Tibial artery (tissue), 4 donors: ENCODE data around the gene LRP1B.
"Not testable (repeated sequence)": the region's sequence is repeated elsewhere in the genome, so short reads cannot be mapped to it uniquely, and the experiment has no call there.

Experiments
- DNase-seq, 2 donors: peaks; one replicate each; pipeline ENCODE4 v3.0.0-alpha.2; 2019
- H3K27ac ChIP-seq, 2 donors: fragments of 200-600 bp; sonication (generic) in 1 of 2; 1 replicate in 1 of 2; 2 replicates in 1 of 2; pipeline ENCODE4 v1.5.1; 2018 to 2019; ENCODE audit warnings: mild to moderate bottlenecking in 1 of 2
- H3K27me3 ChIP-seq, 2 donors: fragments of 200-600 bp; sonication (generic) in 1 of 2; one replicate each; pipeline versions ENCODE4 v1.5.1 to v1.6.0; 2016 to 2019
- H3K36me3 ChIP-seq, 3 donors: fragments of 200-600 bp; sonication (generic) in 2 of 3; one replicate each; pipeline ENCODE4 v1.5.1; 2016 to 2019; ENCODE audit warnings: mild to moderate bottlenecking in 2 of 3
- H3K4me1 ChIP-seq, 4 donors: fragments of 200-600 bp; sonication (generic) in 2 of 4; 1 replicate in 3 of 4; 2 replicates in 1 of 4; pipeline ENCODE4 v1.5.1; 2016 to 2019
- H3K4me3 ChIP-seq, 2 donors: fragments of 200-600 bp; sonication (generic) in 1 of 2; 1 replicate in 1 of 2; 2 replicates in 1 of 2; pipeline ENCODE4 v1.5.1; 2018 to 2019; ENCODE audit warnings: mild to moderate bottlenecking in 2 of 2
- H3K9me3 ChIP-seq, 3 donors: fragments of 200-600 bp; sonication (generic) in 1 of 3; one replicate each; pipeline ENCODE4 v1.5.1; 2016 to 2019
- intact Hi-C: fragments of 100-400 bp; cut with DNase I; formaldehyde crosslinking; loops from one replicate; pipeline ENCODE4 v1.15.0; 2023; ENCODE audit warnings: low total_unique reads
- TF ChIP-seq, protein P1 (sequence below), 2 experiments: fragments of 200-600 bp in 1 of 2; fragments of 450-650 bp in 1 of 2; IDR thresholded peaks; one replicate each; pipeline ENCODE4 v1.5.1; 2017 to 2019; ENCODE audit warnings: antibody characterized with exemption in 2 of 2, mild to moderate bottlenecking in 1 of 2, moderate library complexity in 1 of 2

The LRP1B gene

DNA sequence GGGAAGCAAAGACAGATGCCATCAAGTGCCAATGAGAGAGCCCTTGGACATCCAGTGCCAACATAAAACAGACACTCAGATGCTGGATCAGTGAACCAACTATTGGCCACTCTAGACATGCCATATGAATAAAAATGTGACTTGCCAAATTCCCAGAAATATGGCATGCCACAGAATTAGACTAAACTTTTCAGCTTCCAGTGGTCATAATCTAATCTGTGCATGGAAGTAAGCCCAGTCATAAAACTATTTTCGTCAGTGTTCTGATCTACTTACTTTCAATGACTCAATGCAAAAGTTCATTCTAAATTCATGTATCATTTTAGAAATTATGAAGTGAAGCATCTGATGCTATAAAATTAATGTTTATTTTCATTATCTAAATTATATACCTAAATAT, 1844.4 kb downstream of the LRP1B start:
- no peak for DNase-seq
- H3K27me3 ChIP-seq = no peaks in the 10 kb centered on the region
- H3K4me1 ChIP-seq = no peaks in the 10 kb centered on the region
- H3K36me3 ChIP-seq = no peaks in the 10 kb centered on the region
- intact Hi-C loops = no loop called here
- no peak overlapping the region for H3K27ac ChIP-seq
- H3K9me3 ChIP-seq = no peaks in the 10 kb centered on the region
- H3K4me3 ChIP-seq = no peak overlapping the region
- TF ChIP-seq, protein P1, sequence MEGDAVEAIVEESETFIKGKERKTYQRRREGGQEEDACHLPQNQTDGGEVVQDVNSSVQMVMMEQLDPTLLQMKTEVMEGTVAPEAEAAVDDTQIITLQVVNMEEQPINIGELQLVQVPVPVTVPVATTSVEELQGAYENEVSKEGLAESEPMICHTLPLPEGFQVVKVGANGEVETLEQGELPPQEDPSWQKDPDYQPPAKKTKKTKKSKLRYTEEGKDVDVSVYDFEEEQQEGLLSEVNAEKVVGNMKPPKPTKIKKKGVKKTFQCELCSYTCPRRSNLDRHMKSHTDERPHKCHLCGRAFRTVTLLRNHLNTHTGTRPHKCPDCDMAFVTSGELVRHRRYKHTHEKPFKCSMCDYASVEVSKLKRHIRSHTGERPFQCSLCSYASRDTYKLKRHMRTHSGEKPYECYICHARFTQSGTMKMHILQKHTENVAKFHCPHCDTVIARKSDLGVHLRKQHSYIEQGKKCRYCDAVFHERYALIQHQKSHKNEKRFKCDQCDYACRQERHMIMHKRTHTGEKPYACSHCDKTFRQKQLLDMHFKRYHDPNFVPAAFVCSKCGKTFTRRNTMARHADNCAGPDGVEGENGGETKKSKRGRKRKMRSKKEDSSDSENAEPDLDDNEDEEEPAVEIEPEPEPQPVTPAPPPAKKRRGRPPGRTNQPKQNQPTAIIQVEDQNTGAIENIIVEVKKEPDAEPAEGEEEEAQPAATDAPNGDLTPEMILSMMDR (IDR thresholded peaks at IDR 0.05) = no peak

DNA sequence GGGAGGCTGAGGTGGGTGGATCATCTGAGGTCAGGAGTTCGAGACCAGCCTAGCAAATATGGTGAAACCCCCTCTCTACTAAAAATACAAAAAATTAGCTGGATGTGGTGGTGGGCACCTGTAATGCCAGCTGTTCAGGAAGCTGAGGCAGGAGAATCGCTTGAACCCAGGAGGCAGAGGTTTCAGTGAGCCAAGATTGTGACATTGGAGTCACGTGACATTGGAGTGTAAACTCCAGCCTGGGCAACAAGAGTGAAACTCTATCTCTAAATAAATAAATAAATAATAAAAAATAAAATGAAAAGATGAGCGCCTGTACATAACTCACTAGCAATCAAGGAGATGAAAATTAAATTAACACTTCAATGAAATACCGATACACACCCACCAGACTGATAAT, 1853.5 kb downstream of the LRP1B start:
- H3K27me3 ChIP-seq, H3K4me3 ChIP-seq, DNase-seq, H3K36me3 ChIP-seq, H3K4me1 ChIP-seq, H3K27ac ChIP-seq, intact Hi-C loops, H3K9me3 ChIP-seq: not testable (repeated sequence)

DNA sequence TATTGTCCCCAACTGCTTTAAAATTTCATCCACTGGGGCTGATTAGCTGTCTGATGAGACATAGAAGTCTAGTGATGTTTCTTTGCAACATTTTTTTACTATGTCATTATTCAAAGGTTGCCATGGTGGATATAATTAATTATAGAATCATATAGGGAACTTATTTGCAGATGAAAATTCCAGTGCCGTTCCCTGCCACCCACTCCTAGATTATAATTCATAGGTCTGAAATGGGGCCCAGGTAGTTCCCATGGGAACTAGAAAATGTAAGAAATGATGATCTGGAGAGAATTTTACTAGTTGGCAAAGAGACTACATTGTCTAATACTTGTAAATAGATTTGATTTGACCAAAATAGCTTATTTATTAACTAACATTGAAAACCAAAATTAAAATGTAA, 1854.2 kb downstream of the LRP1B start:
- intact Hi-C loops = no loop called here
- Histone ChIP-seq H3K36me3 (no peaks in the 10 kb centered on the region), H3K27ac (no peak overlapping the region), H3K27me3 (no peaks in the 10 kb centered on the region), H3K9me3 (no peaks in the 10 kb centered on the region), H3K4me3 (no peak overlapping the region), H3K4me1 (no peaks in the 10 kb centered on the region)
- DNase-seq = no peak
- TF ChIP-seq, protein P1 (IDR thresholded peaks at IDR 0.05) = no peak

DNA sequence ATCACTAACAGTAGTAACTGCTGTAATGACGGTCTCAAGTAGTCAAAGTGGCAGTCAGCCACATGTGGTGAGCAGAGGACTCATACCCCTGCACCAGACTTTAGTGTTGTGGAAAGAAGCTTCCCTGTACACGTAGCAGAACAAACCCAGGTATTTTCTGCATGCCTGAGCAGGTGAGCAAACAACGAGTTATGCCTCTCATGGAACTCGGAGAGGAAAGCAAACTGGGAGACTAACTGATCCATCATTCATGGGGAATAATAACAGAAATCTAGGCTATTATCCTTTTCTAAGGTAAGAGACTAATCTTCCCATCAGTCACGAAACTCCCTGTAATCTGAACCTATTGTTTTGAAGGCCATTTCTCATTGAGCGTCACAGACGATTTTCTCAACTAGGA, 1855.4 kb downstream of the LRP1B start:
- Histone ChIP-seq H3K9me3 (no peaks in the 10 kb centered on the region), H3K27ac (no peak overlapping the region), H3K4me3 (no peak overlapping the region), H3K27me3 (no peaks in the 10 kb centered on the region), H3K36me3 (no peaks in the 10 kb centered on the region), H3K4me1 (no peaks in the 10 kb centered on the region)
- intact Hi-C loops = no loop called here
- DNase-seq = no peak
- TF ChIP-seq, protein P1 (IDR thresholded peaks at IDR 0.05) = no peak

DNA sequence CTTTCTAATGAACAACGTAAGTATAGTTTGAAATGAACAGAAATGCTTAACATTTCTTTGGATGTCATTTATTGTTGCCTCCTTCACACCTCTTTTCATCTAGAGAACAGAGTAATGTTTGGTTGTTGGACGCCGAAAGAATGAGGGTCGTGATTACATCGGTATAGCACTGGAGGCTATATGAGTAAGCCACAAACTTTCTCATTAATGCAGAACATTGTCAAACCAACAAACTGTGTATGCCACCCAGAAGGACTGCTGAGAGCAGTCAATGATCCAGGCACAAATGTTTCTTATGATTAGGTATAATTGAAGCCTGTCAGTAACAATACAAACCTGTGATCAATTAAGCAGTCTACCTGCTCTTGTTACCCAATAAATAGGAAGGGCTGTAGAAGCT, 1855.9 kb downstream of the LRP1B start:
- H3K4me1 ChIP-seq = no peaks in the 10 kb centered on the region
- DNase-seq = no peak
- no peak overlapping the region for H3K4me3 ChIP-seq
- no peak overlapping the region for H3K27ac ChIP-seq
- no peaks in the 10 kb centered on the region for H3K36me3 ChIP-seq
- no peaks in the 10 kb centered on the region for H3K27me3 ChIP-seq
- no peaks in the 10 kb centered on the region for H3K9me3 ChIP-seq
- intact Hi-C loops = no loop called here
- TF ChIP-seq, protein P1 (IDR thresholded peaks at IDR 0.05) = no peak

DNA sequence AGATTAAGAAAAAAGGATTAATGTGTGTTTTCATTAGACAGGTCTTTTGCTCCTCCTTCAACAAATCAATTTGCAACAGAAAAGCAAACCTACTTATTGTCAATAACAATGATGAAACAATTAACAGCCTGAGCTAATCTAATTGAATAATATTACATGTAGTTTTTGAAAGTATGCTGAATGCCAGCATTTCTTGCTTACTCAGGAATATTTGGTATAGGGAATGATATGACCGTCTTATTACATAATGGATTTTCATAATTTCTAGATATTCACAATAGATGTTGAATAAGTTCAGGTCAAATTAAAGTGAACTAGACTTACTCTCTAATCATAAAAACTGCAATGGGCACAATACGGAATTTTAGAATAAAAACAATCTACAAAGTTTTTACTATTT, 1856.9 kb downstream of the LRP1B start:
- no peak overlapping the region for H3K4me3 ChIP-seq
- H3K36me3 ChIP-seq = no peaks in the 10 kb centered on the region
- no peaks in the 10 kb centered on the region for H3K27me3 ChIP-seq
- no peak overlapping the region for H3K27ac ChIP-seq
- no peaks in the 10 kb centered on the region for H3K4me1 ChIP-seq
- no peaks in the 10 kb centered on the region for H3K9me3 ChIP-seq
- no peak for DNase-seq
- intact Hi-C loops = no loop called here
- TF ChIP-seq, protein P1 (IDR thresholded peaks at IDR 0.05) = no peak
